Measurements from ENCODE around the gene NRXN3.

DNA sequence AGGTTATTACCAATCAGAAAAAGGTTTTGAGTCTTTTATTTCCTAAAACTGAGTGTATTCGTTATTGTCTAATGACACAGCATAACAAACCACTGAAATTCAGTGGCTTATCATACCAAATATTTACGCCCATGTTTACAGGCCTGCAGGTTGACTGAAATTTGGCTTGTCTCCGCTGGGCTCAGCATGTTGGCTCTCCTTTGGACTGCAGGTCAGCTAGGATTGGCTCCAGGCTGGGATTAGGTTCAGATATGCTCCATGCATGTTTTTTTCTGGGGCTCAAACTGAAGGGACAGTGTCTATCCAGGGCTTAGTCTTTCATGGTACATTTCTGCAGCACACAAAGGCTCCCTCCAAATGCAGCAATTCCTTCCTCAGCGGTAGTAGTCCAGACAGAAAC, 1471.2 kb downstream of the NRXN3 start:
- no peak for TF ChIP-seq EZH2 (IDR thresholded peaks at IDR 0.05; ENCODE audit: insufficient read depth, low read length)
- TF ChIP-seq, protein P1, sequence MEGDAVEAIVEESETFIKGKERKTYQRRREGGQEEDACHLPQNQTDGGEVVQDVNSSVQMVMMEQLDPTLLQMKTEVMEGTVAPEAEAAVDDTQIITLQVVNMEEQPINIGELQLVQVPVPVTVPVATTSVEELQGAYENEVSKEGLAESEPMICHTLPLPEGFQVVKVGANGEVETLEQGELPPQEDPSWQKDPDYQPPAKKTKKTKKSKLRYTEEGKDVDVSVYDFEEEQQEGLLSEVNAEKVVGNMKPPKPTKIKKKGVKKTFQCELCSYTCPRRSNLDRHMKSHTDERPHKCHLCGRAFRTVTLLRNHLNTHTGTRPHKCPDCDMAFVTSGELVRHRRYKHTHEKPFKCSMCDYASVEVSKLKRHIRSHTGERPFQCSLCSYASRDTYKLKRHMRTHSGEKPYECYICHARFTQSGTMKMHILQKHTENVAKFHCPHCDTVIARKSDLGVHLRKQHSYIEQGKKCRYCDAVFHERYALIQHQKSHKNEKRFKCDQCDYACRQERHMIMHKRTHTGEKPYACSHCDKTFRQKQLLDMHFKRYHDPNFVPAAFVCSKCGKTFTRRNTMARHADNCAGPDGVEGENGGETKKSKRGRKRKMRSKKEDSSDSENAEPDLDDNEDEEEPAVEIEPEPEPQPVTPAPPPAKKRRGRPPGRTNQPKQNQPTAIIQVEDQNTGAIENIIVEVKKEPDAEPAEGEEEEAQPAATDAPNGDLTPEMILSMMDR (IDR thresholded peaks at IDR 0.05; ENCODE audit: insufficient read depth, low read depth, low read length): no peak

All from astrocyte (in vitro differentiated cells and primary cell).